T47D (cell line): Measurements from ENCODE around the gene OR56B1.
"Not testable (repeated sequence)": the region's sequence is repeated elsewhere in the genome, so short reads cannot be mapped to it uniquely, and the experiment has no call there.

ENCODE experiments used
- DNase-seq, 2 experiments: peaks; one replicate each; pipeline versions ENCODE4 v3.0.0 to v3.0.0-alpha.2; 2011 to 2012; ENCODE audit warnings: low read depth in 1 of 2, low spot score in 1 of 2
- JUND ChIP-seq: IDR thresholded peaks from 2 replicates; pipeline ENCODE4 v1.6.1; 2012; ENCODE audit warnings: low read depth
- in situ Hi-C: cut with HindIII; loops from 2 replicates; pipeline ENCODE4 v1.10.0; 2016; ENCODE audit warnings: low sequenced_read_pairs, low pct_unique_long_range_greater_than_20kb

OR56B1 gene

GRCh38 chr11:5703741-5704536 is 32.3 kb upstream of the OR56B1 start:
- TF ChIP-seq JUND: no peak
- DNase-seq: no peak
- in situ Hi-C loops: no loop called here

DNA sequence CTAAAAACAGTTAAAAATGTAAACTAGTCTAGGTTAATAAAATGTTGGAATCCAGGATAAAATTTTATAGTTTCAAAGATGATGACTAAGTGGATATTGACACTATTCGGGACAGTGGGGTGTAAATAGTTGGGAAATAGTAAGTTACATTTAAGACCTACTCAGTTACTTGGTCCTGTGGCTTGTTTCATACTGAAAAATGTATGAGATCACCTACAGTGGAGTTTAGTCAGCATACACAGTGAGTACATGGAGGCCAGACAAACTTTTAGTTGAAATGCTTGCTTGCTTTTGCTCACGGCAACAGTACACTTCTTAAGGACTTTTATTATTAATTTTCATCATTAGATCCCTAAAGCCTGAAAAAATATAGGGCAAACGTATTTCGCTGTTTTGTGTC is 30.6 kb upstream of the OR56B1 start:
- in situ Hi-C loops: no loop called here
- TF ChIP-seq JUND: no peak
- no peak for DNase-seq

DNA sequence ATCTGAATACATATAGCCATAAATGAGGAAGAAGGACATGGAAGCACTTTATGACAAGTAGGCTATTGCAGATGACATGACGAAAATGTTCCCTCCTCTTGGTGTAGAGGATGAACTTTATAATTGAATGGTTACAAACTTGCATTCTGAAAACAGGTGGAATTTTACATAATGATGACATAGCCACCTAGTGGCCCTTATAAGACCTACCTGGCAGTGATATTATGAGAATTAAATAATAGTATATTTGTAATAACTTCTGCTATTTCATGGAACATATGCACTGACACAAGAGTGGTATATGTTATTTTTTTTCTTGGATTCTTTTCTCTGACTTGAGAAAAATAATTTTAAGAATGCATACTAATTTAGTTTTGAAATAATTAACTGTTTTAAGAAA is 23.7 kb upstream of the OR56B1 start:
- in situ Hi-C loops: no loop called here
- peak in 1 of 2 experiments; percentile 15 for DNase-seq
- TF ChIP-seq JUND: no peak

DNA sequence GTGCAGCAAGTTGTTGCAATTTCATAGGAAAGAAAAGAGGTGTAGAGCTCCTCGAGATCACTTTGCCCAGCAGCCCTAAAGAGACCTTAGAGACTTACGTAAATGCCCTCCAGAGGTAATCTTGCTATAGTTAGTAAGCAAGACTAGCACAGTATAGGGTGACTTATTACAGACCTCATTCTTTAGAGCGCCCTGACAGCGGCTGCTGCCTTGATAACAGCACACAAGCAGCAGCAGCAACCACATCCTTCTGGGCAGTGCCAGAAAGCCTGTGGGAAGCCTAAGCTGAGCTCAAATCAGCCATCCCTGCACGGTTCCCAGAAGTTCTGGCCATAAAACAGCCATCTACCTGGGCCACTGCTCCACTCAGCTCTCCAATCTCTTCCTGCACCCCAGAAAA is 22.6 kb upstream of the OR56B1 start:
- no peak for DNase-seq
- in situ Hi-C loops: no loop called here
- TF ChIP-seq JUND: no peak

DNA sequence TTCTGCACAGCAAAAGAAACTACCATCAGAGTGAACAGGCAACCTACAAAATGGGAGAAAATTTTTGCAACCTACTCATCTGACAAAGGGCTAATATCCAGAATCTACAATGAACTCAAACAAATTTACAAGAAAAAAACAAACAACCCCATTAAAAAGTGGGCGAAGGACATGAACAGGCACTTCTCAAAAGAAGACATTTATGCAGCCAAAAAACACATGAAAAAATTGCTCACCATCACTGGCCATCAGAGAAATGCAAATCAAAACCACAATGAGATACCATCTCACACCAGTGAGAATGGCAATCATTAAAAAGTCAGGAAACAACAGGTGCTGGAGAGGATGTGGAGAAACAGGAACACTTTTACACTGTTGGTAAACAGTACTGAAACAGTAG is 19.7 kb upstream of the OR56B1 start:
- DNase-seq, in situ Hi-C loops: not testable (repeated sequence)

DNA sequence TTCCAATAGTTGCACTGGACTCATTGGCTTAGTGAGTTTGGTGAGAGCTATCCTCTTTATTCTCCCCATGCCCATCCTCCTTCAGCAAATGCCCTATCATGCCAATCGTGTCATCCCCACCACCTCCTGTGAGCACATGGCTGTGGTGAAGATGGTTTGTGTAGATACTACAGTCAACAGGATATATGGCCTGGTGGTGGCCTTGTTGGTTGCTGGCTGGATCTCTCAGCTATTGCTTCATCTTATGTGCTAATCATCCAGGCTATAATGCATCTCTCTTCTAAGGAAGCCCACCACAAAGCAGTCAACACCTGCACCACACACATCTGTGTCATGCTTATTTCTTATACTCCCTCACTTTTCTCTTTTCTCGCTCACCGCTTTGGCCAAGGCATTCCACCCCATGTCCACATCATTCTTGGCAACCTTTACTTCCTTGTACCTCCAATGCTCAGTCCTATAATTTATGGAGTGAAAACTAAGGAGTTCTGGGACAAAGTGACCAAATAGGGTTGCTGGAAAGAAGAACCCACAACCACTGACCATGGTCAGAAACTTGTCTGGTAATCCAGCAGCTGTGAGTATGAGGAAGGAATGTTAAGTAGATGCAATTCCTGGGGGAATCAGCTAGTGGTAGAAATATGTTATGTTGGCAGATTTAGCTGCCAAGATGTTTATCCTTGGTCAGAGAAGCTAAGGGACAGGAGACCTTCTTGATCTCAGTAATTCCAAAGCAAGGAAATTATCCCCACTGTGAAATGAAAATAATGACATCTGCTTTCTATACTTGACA is 16.3 kb upstream of the OR56B1 start:
- in situ Hi-C loops: no loop called here
- no peak for DNase-seq
- no peak for TF ChIP-seq JUND

DNA sequence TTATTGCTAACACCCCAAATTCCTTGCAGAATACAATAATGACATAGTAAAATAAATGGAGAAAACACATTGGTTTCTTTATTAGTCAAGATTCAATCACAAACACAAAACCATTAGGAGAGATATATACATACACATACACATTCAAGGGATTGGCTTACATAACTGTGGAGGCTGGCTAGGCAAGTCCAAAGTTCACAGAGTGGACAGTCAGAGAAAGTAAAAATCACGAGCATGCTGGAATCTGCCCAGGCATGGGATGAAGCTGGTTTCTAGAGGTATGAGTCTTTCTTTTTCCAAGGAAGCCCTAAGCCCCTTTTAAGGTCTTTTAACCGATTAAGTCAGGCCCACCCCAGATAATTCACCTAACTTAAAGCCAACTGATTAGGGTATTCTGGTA is 13.6 kb upstream of the OR56B1 start:
- in situ Hi-C loops: no loop called here
- DNase-seq: no peak
- no peak for TF ChIP-seq JUND

DNA sequence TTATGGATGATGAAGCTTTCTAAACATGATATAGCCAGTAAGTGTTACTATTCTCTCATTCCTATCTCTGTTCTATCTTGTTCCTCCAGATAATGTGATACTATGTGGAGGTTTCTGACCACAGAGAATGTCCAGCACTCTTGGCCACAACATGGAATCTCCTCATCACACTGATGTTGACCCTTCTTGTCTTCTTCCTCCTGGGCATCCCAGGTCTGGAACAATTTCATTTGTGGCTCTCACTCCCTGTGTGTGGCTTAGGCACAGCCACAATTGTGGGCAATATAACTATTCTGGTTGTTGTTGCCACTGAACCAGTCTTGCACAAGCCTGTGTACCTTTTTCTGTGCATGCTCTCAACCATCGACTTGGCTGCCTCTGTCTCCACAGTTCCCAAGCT is 9.9 kb upstream of the OR56B1 start:
- no peak for DNase-seq
- in situ Hi-C loops: no loop called here
- TF ChIP-seq JUND: no peak

- in situ Hi-C loops: no loop called here
- no peak for TF ChIP-seq JUND
- no peak for DNase-seq
Measured at GRCh38 chr11:5727691-5728090, 8.6 kb upstream of the OR56B1 start.

- in situ Hi-C loops: no loop called here
- DNase-seq: no peak
- TF ChIP-seq JUND: no peak
Measured at GRCh38 chr11:5737091-5737490, 843 bp downstream of the OR56B1 start.

DNA sequence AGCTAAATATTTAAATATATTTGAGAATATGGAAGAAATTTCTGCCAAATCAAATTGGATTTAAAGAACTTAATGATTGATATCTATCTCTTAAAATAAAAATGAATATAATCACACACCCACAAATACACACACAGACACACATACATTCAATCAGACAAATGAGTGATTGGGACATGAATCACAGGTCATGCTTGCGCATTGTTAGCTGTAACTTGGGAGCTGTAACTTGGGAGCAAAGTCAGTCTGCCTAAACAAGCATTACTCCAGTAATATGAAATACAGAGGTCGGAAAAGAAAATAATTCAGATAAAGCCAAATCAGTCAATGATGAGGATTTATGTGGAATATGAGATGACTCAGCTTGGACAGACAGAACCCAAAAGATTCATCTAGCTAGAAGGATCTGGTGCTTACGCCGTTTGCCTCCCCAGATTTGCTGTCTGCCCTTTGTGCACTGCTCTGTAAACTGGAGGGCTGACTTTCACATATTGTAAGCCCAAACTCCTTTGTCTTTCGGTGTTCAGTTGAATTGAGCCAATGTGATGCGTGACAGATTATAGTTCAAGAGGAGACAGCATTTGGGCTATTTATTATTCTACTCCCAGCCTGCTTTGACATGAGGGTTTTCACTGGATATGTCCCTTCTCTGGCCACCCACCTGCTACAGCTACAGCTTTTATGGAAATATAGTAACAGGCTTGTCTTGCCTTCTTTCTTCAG is 1.6 kb downstream of the OR56B1 start:
- TF ChIP-seq JUND: no peak
- in situ Hi-C loops: no loop called here
- no peak for DNase-seq

GRCh38 chr11:5738431-5738830 is 2.2 kb downstream of the OR56B1 start:
- no peak for DNase-seq
- no peak for TF ChIP-seq JUND
- in situ Hi-C loops: no loop called here

DNA sequence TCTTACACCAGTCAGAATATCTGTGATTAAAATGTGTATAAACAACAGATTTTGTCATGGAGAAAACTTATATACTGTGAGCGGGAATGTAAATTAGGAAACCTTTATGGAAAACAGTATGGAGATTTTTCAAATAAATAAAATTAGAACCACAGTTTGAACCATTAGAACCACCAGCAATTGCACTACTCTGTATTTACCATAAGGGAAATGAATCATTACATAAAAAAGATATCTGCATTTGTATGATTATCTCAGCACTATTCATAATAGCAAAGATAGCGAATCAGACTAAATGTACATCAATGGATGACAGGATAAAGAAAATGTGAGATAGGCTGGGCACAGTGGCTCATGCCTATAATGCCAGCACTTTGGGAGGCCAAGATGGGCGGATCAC is 10.4 kb downstream of the OR56B1 start:
- DNase-seq: no peak
- TF ChIP-seq JUND: no peak
- in situ Hi-C loops: no loop called here
